GM18520 (cell line): ENCODE measurements around the gene TPRX1.
"Not testable (repeated sequence)": the region's sequence is repeated elsewhere in the genome, so short reads cannot be mapped to it uniquely, and the experiment has no call there.

ENCODE experiments used
- ATAC-seq: cut with Tn5 transposase; IDR thresholded peaks from one replicate; pipeline ENCODE4 v1.9.1; 2021; ENCODE audit not compliant: unreplicated experiment

TPRX1 gene, protein sequence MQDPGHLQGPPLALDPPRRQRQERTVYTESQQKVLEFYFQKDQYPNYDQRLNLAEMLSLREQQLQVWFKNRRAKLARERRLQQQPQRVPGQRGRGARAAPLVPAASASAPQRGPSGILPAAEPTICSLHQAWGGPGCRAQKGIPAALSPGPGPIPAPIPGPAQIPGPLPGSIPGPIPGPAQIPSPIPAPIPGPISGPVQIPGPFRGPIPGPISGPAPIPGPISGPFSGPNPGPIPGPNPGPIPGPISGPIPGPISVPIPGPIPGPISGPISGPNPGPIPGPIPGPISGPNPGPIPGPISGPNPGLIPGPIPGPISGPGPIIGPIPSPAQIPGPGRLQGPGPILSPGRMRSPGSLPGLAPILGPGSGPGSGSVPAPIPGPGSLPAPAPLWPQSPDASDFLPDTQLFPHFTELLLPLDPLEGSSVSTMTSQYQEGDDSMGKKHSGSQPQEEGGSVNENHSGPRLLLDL

DNA sequence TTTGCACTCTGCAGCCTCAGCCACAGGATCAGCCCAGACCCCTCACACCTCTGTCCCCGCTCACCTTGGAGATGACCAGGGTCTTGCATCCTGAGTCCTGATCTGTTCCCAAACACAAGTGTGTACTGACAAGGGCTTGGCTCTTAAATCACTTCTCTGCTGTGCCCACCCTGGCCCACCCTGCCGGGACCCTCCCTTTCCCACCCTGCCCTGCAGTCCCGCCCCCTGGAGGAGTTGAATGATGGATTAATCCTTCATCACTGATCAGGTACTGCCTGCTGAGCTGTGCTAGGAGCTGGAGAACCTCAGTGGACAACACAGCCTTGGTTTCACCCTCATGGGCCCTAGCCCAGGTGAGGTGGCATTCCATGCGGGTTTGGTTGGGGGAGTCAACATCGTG is at the start of gene TPRX1:
TPRX1 (minus strand) TSS at position 101 of the 400 bp plus-strand sequence; CDS start at position 89, 12 bp downstream.
- not testable (repeated sequence) for ATAC-seq

- no peak for ATAC-seq
Observed at GRCh38 chr19:47853003-47853402, 48.7 kb upstream of the TPRX1 start.

GRCh38 chr19:47848823-47849473 is 44.6 kb upstream of the TPRX1 start:
- no peak for ATAC-seq

- no peak for ATAC-seq
Observed at GRCh38 chr19:47848425-47848822, 44.1 kb upstream of the TPRX1 start.

DNA sequence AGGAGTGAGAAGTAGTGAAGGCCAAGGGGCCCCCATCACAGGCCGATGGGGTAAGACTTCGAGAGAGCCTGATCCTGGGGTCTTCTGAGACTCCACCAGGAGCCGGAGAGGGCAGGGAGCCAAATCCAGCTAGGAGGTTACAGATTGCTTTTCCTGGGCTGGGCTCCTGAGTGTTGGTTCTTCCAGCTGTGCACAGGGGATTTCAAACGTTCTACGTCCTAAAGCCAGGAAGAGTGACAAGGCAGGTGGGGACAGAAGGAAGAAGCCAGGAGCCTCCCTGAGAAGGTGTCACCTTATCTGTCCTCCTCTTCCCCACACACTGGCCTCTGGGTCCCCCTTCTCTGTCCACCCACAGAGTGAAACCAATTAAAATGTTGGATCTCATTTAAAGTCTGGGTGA is 38.6 kb upstream of the TPRX1 start:
- ATAC-seq = no peak

- ATAC-seq = no peak
Observed at GRCh38 chr19:47839913-47840312, 35.6 kb upstream of the TPRX1 start.

DNA sequence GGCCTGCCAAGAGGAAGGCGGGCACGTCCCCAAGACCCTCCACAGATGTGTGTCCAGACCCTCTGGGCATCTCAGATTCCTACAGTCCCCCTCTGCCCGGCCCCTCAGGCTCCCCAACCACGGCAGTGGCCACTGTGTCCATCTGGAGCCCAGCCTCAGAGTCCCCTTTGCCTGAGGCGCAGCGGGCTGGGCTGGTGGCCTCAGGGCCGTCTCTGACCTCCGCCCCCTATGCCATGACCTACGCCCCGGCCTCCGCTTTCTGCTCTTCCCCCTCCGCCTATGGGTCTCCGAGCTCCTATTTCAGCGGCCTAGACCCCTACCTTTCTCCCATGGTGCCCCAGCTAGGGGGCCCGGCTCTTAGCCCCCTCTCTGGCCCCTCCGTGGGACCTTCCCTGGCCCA is 35.1 kb upstream of the TPRX1 start:
- ATAC-seq = no peak

GRCh38 chr19:47836038-47836437 is 31.7 kb upstream of the TPRX1 start:
- no peak for ATAC-seq

GRCh38 chr19:47832723-47833122 is 28.4 kb upstream of the TPRX1 start:
- ATAC-seq = no peak

GRCh38 chr19:47826800-47827199 is 22.4 kb upstream of the TPRX1 start:
- ATAC-seq = no peak

- ATAC-seq = no peak
Observed at GRCh38 chr19:47824396-47824795, 20.0 kb upstream of the TPRX1 start.

DNA sequence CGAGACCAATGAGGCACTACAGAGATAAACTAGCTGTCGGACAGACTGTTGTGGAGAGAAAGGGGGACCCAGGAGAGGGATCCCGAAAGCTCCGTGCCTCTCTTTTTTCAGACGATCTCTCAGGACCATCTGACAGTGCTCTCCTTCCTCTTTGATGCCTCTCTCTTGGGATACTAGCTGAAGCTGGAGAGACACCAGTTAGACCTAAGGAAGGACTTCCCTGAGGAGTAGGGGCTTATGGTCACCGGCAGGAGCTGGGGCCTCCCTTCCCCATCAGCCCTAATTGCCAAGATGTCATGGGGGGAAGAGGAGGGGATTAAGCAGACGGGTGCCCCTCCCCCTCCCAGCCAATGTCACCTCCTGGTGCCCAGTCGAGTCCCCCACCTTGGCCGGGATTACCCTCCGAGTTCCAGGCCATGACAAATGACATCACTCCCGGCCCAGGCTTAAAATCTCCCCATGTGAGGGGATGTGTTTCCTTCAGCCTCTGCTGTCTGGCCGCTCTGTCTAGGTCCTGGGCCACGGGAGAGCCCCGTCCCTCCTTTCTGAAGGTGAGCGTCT is 17.2 kb upstream of the TPRX1 start, which contains the start of gene CRX:
CRX (plus strand) TSS at position 478 of the 561 bp plus-strand sequence. CDS start 12,507 bp downstream, outside the sequence.
- ATAC-seq = no peak

GRCh38 chr19:47820410-47820809 is 16.1 kb upstream of the TPRX1 start:
- no peak for ATAC-seq

- no peak for ATAC-seq
Observed at GRCh38 chr19:47819858-47820257, 15.5 kb upstream of the TPRX1 start.

DNA sequence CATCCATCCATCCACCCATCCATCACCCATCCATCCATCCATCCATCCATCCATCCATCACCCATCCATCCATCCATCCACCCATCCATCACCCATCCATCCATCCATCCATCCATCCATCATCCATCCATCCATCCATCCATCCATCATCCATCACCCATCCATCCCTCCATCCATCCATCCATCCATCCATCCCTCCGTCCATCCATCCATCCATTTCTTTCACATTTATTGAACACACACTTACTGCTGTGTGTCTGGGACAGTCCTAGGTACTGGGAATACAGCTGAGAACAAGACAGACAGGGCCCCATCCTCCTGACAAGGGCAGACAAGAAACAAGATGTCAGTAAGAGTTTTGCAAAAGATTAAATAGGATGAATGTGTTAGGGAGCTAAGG is 13.9 kb upstream of the TPRX1 start:
- ATAC-seq = not testable (repeated sequence)

DNA sequence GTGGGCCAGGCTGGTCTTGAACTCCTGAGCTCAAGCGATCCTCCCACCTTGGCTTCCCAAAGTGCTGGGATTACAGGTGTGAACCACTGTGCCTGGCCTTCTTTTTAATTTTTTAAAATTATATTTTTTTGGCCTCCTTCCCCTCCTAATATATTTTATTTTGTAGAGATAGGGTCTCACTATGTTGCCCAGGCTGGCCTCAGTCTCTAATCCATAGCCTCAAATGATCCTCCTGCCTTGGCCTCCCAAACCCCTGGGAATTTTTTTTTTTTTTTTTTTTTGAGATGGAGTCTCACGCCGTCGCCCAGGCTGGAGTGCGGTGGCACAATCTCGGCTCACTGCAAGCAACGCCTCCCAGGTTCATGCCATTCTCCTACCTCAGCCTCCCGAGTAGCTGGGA is 11.9 kb upstream of the TPRX1 start:
- ATAC-seq = not testable (repeated sequence)

DNA sequence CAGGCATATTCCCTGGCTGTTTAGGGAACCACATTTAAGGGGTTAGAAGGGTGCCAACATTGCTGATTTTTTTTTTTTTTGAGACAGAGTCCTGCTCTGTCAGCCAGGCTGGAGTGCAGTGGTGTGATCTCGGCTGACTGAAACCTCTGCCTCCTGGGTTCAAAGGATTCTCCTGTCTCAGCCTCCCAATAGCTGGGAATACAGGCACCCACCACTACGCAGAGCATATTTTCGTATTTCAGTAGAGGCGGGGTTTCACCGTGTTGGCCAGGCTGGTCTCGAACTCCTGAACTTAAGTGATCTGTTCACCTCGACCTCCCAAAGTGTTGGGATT is 9.6 kb upstream of the TPRX1 start:
- ATAC-seq = no peak

GRCh38 chr19:47813304-47813994 is 9.1 kb upstream of the TPRX1 start:
- no peak for ATAC-seq

- no peak for ATAC-seq
Observed at GRCh38 chr19:47806435-47806834, 2.1 kb upstream of the TPRX1 start.

DNA sequence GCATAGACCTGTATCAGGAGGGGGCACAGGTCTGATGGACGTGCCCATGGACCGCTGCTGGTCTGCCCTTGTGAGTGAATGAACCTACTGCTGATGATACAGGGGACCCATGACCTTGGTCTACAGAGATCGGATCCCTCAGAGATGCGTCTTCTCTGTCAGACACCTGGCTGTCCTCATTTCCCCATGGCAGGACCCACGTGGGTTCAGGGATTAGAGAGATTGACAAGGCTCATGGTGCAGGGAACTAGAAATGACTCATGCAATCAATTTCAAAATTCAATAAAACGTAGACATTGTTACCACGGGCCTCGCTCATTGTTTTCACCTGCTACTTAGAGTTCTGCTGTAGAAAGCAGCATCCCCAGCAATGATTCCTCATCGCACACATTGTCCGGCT is 962 bp upstream of the TPRX1 start:
- ATAC-seq = no peak

- ATAC-seq = not testable (repeated sequence)
Observed at GRCh38 chr19:47803671-47804070, 680 bp downstream of the TPRX1 start.
